Retina (tissue), 1 donor: ENCODE measurements around the gene GUSB.
"Not testable (repeated sequence)": the region's sequence is repeated elsewhere in the genome, so short reads cannot be mapped to it uniquely, and the experiment has no call there.

Experiments used
- DNase-seq: peaks from one replicate; pipeline ENCODE4 v3.0.0-alpha.2; 2016

The GUSB gene

GRCh38 chr7:65974876-65975275 is 7.1 kb downstream of the GUSB start:
- DNase-seq, result no peak

GRCh38 chr7:65974191-65974801 is 7.7 kb downstream of the GUSB start:
- no peak for DNase-seq

GRCh38 chr7:65972976-65973375 is 9.0 kb downstream of the GUSB start:
- no peak for DNase-seq

- DNase-seq, result no peak
Measured at GRCh38 chr7:65971021-65971420, 11.0 kb downstream of the GUSB start.

GRCh38 chr7:65968256-65969185 is 13.5 kb downstream of the GUSB start:
- DNase-seq, result no peak

- no peak for DNase-seq
Measured at GRCh38 chr7:65967361-65968155, 14.5 kb downstream of the GUSB start.

- DNase-seq, result no peak
Measured at GRCh38 chr7:65966146-65966545, 15.9 kb downstream of the GUSB start.

GRCh38 chr7:65964671-65965070 is 17.3 kb downstream of the GUSB start:
- DNase-seq, result not testable (repeated sequence)

GRCh38 chr7:65962033-65962432 is 20.0 kb downstream of the GUSB start:
- no peak for DNase-seq

- DNase-seq, result no peak
Measured at GRCh38 chr7:65960351-65961074, 21.5 kb downstream of the GUSB start.

- no peak for DNase-seq
Measured at GRCh38 chr7:65955718-65956117, 26.3 kb downstream of the GUSB start.

- DNase-seq, result no peak
Measured at GRCh38 chr7:65953890-65954450, 28.0 kb downstream of the GUSB start.

- no peak for DNase-seq
Measured at GRCh38 chr7:65953001-65953720, 28.9 kb downstream of the GUSB start.

GRCh38 chr7:65951837-65952578 is 30.0 kb downstream of the GUSB start:
- DNase-seq, result no peak

GRCh38 chr7:65946904-65947303 is 35.1 kb downstream of the GUSB start:
- DNase-seq, result no peak

GRCh38 chr7:65945787-65946186 is 36.2 kb downstream of the GUSB start:
- not testable (repeated sequence) for DNase-seq

GRCh38 chr7:65938336-65938895 is 43.6 kb downstream of the GUSB start:
- no peak for DNase-seq

GRCh38 chr7:65937296-65937695 is 44.7 kb downstream of the GUSB start:
- DNase-seq, result no peak

- DNase-seq, result no peak
Measured at GRCh38 chr7:65931685-65932084, 50.3 kb downstream of the GUSB start.
